IMR-90 (cell line): ENCODE measurements around the gene TELO2.

Source experiments
- BHLHE40 ChIP-seq: fragments of 150-350 bp; IDR thresholded peaks from 2 replicates; pipeline ENCODE4 v1.6.1; 2016; ENCODE audit warnings: mild to moderate bottlenecking, low read depth, low read length
- CEBPB ChIP-seq: IDR thresholded peaks from 2 replicates; pipeline ENCODE4 v1.6.1; 2012; ENCODE audit warnings: low read depth, low read length, improper control_type of control experiment
- CHD1 ChIP-seq: IDR thresholded peaks from 2 replicates; pipeline ENCODE4 v1.6.1; 2012; ENCODE audit warnings: low read depth, low read length, improper control_type of control experiment
- MAFK ChIP-seq: IDR thresholded peaks from 2 replicates; pipeline ENCODE4 v1.6.1; 2012; ENCODE audit warnings: low read depth, low read length, improper control_type of control experiment
- MAZ ChIP-seq: IDR thresholded peaks from 2 replicates; pipeline ENCODE4 v1.6.1; 2012; ENCODE audit warnings: low read depth, mild to moderate bottlenecking, low read length, improper control_type of control experiment, moderate library complexity, borderline replicate concordance
- MXI1 ChIP-seq: IDR thresholded peaks from 2 replicates; pipeline ENCODE4 v1.6.1; 2012; ENCODE audit warnings: low read depth, mild to moderate bottlenecking, low read length, moderate library complexity, borderline replicate concordance
- POLR2A ChIP-seq: IDR thresholded peaks from 2 replicates; pipeline ENCODE4 v1.6.1; 2012; ENCODE audit warnings: mild to moderate bottlenecking, low read depth, low read length
- RAD21 ChIP-seq: IDR thresholded peaks from 2 replicates; pipeline ENCODE4 v1.6.1; 2012; ENCODE audit warnings: low read length, improper control_type of control experiment
- RCOR1 ChIP-seq: IDR thresholded peaks from 2 replicates; pipeline ENCODE4 v1.6.1; 2012; ENCODE audit warnings: mild to moderate bottlenecking, low read length, improper control_type of control experiment; ENCODE audit not compliant: insufficient replicate concordance
- RFX5 ChIP-seq: IDR thresholded peaks from 2 replicates; pipeline ENCODE4 v1.8.0; 2012; ENCODE audit warnings: low read depth, mild to moderate bottlenecking, low read length, moderate library complexity
- SMC3 ChIP-seq: fragments of 150-350 bp; IDR thresholded peaks from 2 replicates; pipeline ENCODE4 v1.6.1; 2016; ENCODE audit warnings: low read depth, mild to moderate bottlenecking, antibody characterized with exemption, low read length, moderate library complexity
- TF ChIP-seq, protein P1 (sequence below): conservative IDR thresholded peaks from 2 replicates; pipeline ENCODE4 v1.5.1; 2012; ENCODE audit warnings: mild to moderate bottlenecking, low read depth, low read length, improper control_type of control experiment
- TF ChIP-seq, protein P2 (sequence below): fragments of 150-350 bp; IDR thresholded peaks from 2 replicates; pipeline ENCODE4 v1.6.1; 2016; ENCODE audit warnings: low read depth, mild to moderate bottlenecking, low read length, moderate library complexity, borderline replicate concordance
- TF ChIP-seq, protein P3 (sequence below): fragments of 150-350 bp; IDR thresholded peaks from 2 replicates; pipeline ENCODE4 v1.6.1; 2017; ENCODE audit warnings: mild to moderate bottlenecking, antibody characterized with exemption, low read length, low read depth

DNA sequence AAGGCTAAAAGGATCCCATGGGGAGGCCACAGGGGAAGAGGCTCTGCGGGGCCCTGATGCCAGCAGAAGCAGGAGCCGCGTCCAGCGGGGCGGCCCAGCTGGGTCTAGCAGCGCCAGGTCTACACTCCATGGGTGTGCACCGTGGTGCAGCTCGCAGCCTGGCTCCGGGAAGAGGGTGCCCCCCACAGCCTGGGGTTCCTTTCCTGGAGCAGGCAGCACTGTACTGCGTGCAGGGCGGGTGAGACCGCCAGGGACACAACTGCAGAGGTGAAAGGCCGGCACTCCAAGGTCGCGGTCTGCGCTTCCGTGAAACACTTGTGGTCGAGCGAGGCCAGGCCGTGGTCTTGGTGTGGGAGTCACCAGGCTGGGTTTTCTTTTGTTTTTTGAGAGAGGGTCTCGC is 42.3 kb upstream of the TELO2 start:
- TF ChIP-seq, protein P1, sequence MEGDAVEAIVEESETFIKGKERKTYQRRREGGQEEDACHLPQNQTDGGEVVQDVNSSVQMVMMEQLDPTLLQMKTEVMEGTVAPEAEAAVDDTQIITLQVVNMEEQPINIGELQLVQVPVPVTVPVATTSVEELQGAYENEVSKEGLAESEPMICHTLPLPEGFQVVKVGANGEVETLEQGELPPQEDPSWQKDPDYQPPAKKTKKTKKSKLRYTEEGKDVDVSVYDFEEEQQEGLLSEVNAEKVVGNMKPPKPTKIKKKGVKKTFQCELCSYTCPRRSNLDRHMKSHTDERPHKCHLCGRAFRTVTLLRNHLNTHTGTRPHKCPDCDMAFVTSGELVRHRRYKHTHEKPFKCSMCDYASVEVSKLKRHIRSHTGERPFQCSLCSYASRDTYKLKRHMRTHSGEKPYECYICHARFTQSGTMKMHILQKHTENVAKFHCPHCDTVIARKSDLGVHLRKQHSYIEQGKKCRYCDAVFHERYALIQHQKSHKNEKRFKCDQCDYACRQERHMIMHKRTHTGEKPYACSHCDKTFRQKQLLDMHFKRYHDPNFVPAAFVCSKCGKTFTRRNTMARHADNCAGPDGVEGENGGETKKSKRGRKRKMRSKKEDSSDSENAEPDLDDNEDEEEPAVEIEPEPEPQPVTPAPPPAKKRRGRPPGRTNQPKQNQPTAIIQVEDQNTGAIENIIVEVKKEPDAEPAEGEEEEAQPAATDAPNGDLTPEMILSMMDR = no peak
- TF ChIP-seq RCOR1 (no peak), CEBPB (no peak), POLR2A (no peak), MXI1 (no peak), CHD1 (no peak), MAZ (no peak), SMC3 (no peak), RAD21 (no peak), BHLHE40 (no peak), RFX5 (no peak), MAFK (no peak)
- TF ChIP-seq, protein P2, sequence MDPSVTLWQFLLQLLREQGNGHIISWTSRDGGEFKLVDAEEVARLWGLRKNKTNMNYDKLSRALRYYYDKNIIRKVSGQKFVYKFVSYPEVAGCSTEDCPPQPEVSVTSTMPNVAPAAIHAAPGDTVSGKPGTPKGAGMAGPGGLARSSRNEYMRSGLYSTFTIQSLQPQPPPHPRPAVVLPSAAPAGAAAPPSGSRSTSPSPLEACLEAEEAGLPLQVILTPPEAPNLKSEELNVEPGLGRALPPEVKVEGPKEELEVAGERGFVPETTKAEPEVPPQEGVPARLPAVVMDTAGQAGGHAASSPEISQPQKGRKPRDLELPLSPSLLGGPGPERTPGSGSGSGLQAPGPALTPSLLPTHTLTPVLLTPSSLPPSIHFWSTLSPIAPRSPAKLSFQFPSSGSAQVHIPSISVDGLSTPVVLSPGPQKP = no peak
- TF ChIP-seq, protein P3, sequence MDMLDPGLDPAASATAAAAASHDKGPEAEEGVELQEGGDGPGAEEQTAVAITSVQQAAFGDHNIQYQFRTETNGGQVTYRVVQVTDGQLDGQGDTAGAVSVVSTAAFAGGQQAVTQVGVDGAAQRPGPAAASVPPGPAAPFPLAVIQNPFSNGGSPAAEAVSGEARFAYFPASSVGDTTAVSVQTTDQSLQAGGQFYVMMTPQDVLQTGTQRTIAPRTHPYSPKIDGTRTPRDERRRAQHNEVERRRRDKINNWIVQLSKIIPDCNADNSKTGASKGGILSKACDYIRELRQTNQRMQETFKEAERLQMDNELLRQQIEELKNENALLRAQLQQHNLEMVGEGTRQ = no peak
